HG03108 (cell line): ENCODE data around the gene DLGAP1.
"Not testable (repeated sequence)": the region's sequence is repeated elsewhere in the genome, so short reads cannot be mapped to it uniquely, and the experiment has no call there.

Experiments
- ATAC-seq: cut with Tn5 transposase; IDR thresholded peaks from one replicate; pipeline ENCODE4 v1.9.1; 2021; ENCODE audit warnings: moderate library complexity; ENCODE audit not compliant: unreplicated experiment

Gene DLGAP1

DNA sequence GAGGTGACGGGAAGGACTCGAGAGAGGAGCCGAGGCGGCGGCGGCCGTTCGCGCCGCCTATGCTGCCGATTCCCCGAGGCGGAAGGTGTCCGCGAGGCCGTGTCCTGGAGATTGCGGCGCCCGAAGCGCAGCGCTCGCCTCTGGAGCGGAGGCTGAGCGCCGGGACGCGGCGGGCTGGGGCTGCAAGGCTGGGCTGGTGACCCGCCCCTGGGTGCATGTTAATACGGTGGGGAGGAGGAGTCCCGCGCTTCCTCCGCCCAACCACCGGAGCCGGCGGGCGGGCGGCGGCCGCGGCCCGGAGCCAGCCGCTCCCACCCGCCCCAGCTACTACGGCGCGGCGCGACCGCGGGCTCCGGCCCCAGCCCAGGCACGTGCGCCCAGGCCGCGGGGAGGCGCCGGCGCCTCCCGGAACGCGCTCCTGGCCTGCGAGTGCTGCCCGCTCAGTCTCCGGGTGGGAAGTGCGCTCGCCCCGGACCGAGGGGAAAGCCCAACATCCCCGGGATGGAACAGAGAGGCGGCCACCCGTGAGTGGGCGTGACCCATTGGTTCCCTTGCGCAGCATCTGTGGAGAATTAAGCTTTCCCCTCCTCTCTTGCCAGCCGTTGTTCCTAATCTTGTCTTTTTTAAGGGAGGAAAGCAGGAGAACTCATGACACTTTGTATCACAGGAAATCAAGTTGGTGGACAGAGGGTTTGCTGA lies at the start of gene DLGAP1:
Gene DLGAP1, minus strand, starts transcription at position 195 of the 699 bp plus-strand sequence.
- ATAC-seq, result peak; percentile 48

GRCh38 chr18:4494703-4495284 lies 39.7 kb upstream of the DLGAP1 start:
- ATAC-seq, result not testable (repeated sequence)

GRCh38 chr18:4468511-4468910 lies 13.4 kb upstream of the DLGAP1 start:
- ATAC-seq, result no peak

GRCh38 chr18:4454537-4455112 lies 482 bp downstream of the DLGAP1 start:
- no peak for ATAC-seq

- ATAC-seq, result no peak
Measured at GRCh38 chr18:4453874-4454536, 1.1 kb downstream of the DLGAP1 start.

DNA sequence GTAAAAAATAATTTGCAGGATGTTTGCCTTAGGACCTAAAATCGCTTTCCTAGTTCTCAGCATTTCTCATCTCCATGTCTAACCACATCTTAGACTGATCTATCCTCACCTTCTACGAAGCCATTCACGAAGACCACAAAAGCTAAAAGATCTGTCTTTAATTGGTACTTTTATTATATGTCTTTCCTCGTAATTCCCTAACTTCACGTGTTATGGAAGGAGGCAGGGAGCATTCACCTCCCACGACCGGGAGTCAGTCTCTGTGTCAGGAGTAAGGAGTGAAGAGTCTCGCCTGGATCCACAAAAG lies 1.6 kb downstream of the DLGAP1 start:
- no peak for ATAC-seq

DNA sequence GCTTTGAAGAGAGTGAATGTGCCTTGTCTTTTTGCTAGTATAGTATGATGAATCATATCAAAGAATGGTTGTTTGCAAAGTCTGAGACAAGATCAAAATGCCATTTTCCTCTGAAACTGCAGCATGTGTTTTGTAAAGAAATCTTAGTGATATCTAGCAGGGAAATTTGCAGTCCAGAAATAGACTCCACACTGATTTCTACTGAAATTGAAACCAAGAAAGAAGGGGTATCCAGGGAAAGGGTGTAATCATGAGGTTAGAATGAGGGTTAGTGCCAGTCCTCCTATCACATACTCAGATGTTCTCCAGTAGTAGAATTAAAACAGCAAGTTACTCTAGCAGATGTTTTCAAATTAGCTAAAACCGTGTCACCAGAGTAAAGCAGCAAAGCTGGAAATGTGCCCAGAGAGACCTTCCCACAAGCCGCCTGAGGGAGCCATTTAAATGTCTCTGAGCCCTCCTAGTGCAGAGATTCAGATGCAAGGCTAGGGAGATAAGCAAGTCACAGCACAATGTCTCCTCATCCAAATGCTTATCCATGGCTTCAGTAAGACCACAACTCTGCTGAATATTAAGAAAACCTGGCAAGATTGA lies 4.9 kb downstream of the DLGAP1 start:
- ATAC-seq, result no peak

DNA sequence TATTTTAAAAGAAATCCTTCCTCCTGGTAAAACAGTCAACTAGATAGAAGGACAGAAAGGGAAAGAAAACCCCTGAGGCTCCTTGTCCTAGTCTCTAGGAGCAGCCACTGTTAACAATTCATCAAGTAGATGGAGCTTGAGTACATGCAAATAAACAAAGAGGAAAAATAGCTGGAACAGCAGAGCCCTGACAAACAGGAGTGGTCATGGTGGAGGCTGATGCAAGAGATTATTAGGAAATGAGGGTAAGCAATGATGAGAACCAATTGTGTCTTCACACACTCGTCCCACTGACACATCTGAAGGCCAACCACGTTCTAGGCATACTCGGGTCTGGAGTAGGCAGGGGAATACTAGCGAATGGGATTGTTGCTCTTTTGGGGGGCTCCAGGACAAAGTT lies 9.2 kb downstream of the DLGAP1 start:
- ATAC-seq, result no peak

GRCh38 chr18:4444306-4444705 lies 10.8 kb downstream of the DLGAP1 start:
- no peak for ATAC-seq

DNA sequence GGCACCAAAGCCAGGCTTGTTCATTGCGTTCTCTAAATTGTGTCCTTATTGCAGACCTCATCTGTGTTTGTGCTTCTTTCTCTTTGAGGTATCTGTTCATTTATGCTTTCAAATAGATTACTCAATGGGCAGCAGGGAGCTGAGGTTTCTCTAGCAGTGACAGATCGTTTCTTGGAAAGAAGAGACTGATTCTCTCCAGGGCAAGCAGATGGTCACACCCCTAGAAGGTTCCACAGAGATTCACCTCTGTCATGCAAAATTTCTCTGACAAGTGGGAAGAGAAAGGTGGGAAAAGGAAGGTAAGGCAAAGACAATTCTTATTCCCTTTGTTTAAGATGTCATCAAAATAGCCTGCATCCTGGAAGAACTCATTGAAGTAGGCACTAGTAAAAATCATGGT lies 14.0 kb downstream of the DLGAP1 start:
- no peak for ATAC-seq

DNA sequence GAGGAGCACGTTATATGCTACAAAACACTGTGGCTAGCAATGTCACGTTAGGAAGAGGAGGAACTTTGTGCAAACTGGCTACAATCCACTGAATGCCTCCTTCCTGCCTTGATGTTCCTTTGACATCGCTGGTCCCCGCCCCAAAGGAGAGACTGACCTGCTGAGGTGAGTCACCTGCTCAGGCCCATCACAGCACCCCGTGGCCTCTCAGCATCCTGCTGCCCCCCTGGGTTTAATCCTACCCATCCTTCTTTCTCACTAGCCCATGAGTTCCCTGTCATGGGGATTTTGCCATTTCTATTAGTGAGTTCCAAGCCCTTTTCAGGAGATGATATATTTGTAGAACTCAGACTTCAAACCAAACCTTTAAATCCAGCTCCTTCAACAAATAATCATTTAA lies 16.2 kb downstream of the DLGAP1 start:
- no peak for ATAC-seq

DNA sequence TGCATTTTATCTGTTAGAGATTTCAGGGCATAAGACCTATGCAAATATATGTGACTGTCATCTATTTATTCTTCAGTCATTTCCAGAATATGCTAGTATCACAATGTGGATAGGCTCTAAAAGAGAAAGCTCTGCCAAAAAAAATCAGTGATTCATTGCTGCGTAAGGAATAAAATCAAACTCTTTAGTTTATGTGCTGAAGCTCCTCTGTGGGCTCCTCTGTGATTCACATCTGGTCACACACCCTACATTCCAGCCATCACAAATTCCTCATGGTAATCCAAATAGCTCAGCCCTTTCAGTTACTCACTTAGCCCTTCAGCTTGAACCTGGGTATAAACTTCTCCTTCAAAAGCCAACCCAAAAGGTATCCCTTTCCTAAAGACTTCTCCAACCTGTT lies 21.4 kb downstream of the DLGAP1 start:
- ATAC-seq, result no peak

GRCh38 chr18:4430836-4431235 lies 24.3 kb downstream of the DLGAP1 start:
- ATAC-seq, result no peak

DNA sequence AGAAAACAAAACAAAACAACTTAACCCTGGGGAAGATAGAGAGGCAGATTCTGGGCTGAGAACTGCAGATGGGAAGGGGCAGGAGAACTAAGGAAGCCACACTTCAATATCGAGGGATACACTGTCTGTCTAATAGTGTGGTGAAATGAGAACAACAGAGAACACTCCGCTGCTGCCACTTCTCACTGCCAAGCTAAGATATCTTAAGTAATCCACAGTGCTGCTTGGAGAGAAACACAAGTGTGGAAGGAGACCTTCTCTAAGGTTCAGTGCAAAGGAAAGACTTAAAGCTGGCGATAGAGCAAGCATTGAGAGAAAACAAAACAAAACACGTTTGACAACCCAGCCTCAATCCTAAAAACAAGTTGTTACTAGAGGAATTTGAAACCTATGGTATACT lies 37.4 kb downstream of the DLGAP1 start:
- ATAC-seq, result no peak

DNA sequence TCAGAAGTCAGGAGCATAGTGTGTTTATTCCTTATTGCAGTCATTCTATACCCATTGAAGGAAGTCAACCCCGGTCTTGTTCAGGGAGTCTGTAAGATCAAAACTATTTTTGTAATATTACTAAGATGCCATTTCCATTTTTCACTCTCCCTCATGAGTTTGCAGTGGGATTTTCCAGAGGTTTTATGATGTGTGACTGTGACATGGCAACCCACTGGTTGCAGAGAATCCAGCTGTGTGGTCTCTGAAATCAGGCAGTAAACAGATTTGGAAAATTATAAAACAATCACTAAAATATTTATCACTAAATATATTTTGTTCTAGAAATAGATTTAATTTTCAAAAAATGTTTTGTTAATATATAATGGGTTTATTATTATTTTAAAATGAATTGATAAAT lies 38.1 kb downstream of the DLGAP1 start:
- ATAC-seq, result no peak

GRCh38 chr18:4412286-4412685 lies 42.8 kb downstream of the DLGAP1 start:
- ATAC-seq, result no peak

- ATAC-seq, result no peak
Measured at GRCh38 chr18:4406856-4407255, 48.3 kb downstream of the DLGAP1 start.

GRCh38 chr18:4405965-4406364 lies 49.1 kb downstream of the DLGAP1 start:
- no peak for ATAC-seq

GRCh38 chr18:4403836-4404235 lies 51.3 kb downstream of the DLGAP1 start:
- ATAC-seq, result no peak

- no peak for ATAC-seq
Measured at GRCh38 chr18:4400911-4401310, 54.2 kb downstream of the DLGAP1 start.

GRCh38 chr18:4399929-4400328 lies 55.2 kb downstream of the DLGAP1 start:
- no peak for ATAC-seq

GRCh38 chr18:4394700-4395099 lies 60.4 kb downstream of the DLGAP1 start:
- no peak for ATAC-seq
